AG10803 (cell line): ENCODE data around the gene ZNF182.
"Not testable (repeated sequence)": the region's sequence is repeated elsewhere in the genome, so short reads cannot be mapped to it uniquely, and the experiment has no call there.

ENCODE experiments used
- DNase-seq: peaks from one replicate; pipeline ENCODE4 v3.0.0; 2010; ENCODE audit warnings: low read depth
- H3K4me3 ChIP-seq: 2 replicates; pipeline ENCODE4 v1.5.1; 2011; ENCODE audit warnings: mild to moderate bottlenecking, low read length, control low read depth
- TF ChIP-seq, protein P1 (sequence below): conservative IDR thresholded peaks from 2 replicates; pipeline ENCODE4 v1.5.1; 2011; ENCODE audit warnings: mild to moderate bottlenecking, low read length, control low read depth, inconsistent platforms

Gene ZNF182

DNA sequence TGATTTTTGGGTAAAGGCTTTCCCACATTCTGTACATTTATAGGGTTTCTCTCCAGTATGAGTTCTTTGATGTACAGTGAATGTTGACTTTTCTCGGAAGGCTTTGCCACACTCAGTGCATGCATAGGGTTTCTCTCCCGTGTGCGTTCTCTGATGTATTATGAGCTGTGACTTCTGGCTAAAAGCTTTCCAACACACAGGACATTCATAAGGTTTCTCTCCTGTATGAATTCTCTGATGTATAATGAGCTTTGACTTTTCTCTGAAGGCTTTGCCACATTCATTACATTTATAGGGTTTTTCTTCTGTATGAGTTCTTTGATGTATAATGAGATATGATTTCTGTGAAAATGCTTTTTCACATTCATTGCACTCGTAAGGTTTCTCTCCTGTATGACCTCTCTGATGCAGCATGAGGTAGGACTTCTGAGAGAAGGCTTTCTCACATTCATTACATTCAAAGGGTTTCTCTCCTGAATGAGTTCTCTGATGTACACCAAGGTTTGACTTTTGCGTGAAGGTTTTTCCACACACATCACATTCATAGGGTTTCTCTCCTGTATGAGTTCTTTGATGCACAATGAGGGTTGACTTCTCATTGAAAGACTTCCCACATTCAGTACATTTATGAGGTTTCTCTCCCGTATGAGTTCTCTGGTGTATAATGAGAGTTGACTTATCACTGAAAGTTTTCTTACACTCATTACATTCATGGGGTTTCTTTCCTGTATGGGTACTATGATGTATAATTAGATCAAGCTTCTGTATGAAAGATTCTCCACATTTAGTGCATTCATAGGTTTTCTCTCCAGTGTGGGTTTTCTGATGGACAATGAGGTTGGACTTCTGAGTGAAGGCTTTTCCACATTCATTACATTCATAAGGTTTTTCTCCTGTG is 27.3 kb downstream of the ZNF182 start:
- no peak overlapping the region for H3K4me3 ChIP-seq
- DNase-seq = no peak
- TF ChIP-seq, protein P1, sequence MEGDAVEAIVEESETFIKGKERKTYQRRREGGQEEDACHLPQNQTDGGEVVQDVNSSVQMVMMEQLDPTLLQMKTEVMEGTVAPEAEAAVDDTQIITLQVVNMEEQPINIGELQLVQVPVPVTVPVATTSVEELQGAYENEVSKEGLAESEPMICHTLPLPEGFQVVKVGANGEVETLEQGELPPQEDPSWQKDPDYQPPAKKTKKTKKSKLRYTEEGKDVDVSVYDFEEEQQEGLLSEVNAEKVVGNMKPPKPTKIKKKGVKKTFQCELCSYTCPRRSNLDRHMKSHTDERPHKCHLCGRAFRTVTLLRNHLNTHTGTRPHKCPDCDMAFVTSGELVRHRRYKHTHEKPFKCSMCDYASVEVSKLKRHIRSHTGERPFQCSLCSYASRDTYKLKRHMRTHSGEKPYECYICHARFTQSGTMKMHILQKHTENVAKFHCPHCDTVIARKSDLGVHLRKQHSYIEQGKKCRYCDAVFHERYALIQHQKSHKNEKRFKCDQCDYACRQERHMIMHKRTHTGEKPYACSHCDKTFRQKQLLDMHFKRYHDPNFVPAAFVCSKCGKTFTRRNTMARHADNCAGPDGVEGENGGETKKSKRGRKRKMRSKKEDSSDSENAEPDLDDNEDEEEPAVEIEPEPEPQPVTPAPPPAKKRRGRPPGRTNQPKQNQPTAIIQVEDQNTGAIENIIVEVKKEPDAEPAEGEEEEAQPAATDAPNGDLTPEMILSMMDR = no peak

- no peak for DNase-seq
- H3K4me3 ChIP-seq = no peak overlapping the region
- TF ChIP-seq, protein P1 = no peak
These were observed 30.6 kb downstream of the ZNF182 start for GRCh38 chrX:47973235-47973634.

- H3K4me3 ChIP-seq, DNase-seq: not testable (repeated sequence)
These were observed 38.3 kb downstream of the ZNF182 start for GRCh38 chrX:47965526-47965925.

GRCh38 chrX:47961830-47962229 is 42.0 kb downstream of the ZNF182 start:
- DNase-seq = not testable (repeated sequence)

DNA sequence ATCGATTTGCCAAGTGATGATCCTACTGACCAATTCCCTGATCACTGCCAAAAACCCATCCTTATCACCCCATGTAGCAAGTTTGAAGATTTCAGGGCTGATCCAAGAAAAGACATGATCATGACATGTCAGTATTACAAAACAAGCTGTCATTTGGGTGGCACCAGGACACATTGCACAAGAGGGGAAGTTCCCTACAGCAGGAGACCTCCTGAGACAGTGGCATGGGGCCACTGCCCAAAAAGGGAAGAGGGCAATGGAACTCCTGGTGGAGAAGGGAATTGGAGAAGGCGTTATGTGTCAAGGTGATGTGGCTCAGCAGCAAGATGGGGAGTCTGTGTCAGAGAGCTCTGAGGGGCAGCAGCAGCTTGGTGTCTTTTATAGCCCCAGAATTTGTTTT is 43.4 kb downstream of the ZNF182 start:
- DNase-seq = no peak
- TF ChIP-seq, protein P1 = no peak
- H3K4me3 ChIP-seq = no peak overlapping the region

More at GRCh38 chrX:47961830-47962229, 42.0 kb downstream of the ZNF182 start:
- not testable (repeated sequence) for H3K4me3 ChIP-seq

GRCh38 chrX:47958761-47959342 is 44.9 kb downstream of the ZNF182 start:
- H3K4me3 ChIP-seq = no peak overlapping the region
- no peak for DNase-seq
- TF ChIP-seq, protein P1 = peak; percentile 23; the same call in 1 of the 2 replicates

DNA sequence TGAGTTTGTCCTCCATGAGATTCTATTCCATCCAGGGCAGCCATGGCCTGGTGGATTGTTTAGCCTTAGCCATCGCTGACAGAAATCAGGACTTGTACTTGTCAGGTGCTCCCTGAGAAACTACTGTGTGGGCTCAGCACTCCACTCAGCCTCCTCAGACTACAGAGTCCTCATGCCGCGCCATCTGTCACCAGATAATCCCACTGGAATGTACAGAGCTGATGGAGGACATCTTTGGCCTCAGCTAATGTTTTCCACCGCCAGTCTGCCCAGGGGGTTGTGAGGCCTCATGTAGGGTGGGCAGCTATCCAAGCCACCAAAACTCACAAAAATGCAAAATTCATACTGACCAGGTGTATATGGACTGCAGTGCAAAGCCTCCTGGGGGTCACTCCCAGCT is 45.6 kb downstream of the ZNF182 start:
- not testable (repeated sequence) for H3K4me3 ChIP-seq, DNase-seq

- no peak overlapping the region for H3K4me3 ChIP-seq
- DNase-seq = no peak
- TF ChIP-seq, protein P1 = no peak
These were observed 47.8 kb downstream of the ZNF182 start for GRCh38 chrX:47956016-47956415.

- DNase-seq, H3K4me3 ChIP-seq: not testable (repeated sequence)
These were observed 48.5 kb downstream of the ZNF182 start for GRCh38 chrX:47955295-47955694.
